ENCODE measurements around the gene MRPL39.

The MRPL39 gene

DNA sequence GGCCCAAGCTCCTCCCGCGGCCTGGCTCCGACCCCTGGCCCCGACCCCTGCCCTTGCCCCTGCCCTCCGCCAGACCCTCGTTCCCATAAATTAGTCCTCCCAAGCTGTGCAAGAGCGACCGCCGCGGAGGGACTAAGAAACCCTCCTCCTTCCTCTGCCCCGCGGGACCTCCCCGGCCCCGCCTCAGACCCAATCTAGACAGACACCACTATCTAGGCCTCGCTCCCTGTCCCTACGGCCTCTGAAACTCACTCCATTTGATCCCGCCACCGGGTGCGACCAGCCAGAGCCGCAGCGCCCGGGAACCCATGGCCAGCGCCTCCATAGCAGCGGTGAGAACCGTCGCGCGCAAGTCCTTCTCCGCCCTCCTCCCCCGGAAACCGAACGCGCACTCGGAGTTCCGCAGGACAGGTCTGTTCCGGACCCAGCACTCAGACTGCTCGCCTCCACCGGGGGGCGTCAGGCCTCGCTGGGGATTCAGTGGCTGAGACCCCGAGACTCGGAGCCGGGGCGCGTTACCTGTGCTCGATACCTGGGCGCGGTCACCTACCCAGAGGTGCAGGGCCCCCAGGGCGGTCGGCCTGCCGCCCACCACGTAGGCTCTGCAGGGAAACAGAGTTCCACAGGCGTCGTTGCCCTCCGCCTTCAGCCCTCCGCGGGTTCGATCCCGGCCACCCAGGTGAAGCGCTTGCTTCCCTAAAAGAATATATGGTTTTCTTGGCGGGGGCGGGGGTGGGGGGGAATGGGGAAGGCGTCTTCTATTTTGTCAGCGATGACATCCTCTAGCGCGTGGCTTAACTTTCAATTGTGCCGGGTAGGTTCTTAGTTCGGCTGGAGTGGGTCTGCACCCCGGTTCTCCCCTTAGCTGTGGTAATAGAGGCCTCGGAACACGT lies at the start of gene MRPL39:
TSS of gene MRPL39 (minus strand) at position 331 of the 893 bp plus-strand sequence. CDS start at position 325, 6 bp downstream.
- DNase-seq (ENCODE audit: insufficient read length, low spot score) (peak; percentile 60), FAIRE-seq (no peak)
- TF ChIP-seq, protein P1, sequence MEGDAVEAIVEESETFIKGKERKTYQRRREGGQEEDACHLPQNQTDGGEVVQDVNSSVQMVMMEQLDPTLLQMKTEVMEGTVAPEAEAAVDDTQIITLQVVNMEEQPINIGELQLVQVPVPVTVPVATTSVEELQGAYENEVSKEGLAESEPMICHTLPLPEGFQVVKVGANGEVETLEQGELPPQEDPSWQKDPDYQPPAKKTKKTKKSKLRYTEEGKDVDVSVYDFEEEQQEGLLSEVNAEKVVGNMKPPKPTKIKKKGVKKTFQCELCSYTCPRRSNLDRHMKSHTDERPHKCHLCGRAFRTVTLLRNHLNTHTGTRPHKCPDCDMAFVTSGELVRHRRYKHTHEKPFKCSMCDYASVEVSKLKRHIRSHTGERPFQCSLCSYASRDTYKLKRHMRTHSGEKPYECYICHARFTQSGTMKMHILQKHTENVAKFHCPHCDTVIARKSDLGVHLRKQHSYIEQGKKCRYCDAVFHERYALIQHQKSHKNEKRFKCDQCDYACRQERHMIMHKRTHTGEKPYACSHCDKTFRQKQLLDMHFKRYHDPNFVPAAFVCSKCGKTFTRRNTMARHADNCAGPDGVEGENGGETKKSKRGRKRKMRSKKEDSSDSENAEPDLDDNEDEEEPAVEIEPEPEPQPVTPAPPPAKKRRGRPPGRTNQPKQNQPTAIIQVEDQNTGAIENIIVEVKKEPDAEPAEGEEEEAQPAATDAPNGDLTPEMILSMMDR (IDR thresholded peaks at IDR 0.05; ENCODE audit: insufficient read depth, missing control alignments): peak; percentile 56

DNA sequence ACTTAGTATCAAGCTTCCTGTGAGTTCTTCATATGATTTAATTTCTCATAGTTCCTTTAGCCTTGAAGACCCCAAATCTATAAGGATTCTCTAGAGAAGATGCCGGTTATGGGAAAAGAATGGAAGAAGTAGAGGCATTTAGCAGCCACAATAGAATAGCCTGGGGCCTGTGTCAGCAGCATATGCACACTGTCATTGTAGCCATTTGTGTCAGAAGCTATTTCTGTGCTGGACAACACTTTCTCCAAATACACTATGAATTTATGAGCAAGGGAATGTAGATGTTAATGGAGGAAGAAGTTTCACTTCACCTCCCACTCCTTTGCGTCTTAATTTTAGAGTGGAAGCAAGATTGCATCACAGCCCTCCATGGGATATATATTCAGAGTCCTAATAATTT lies 49.1 kb upstream of the MRPL39 start:
- TF ChIP-seq, protein P1 (IDR thresholded peaks at IDR 0.05; ENCODE audit: insufficient read depth, missing control alignments): no peak
- no peak for FAIRE-seq
- no peak for DNase-seq (ENCODE audit: insufficient read length, low spot score)

DNA sequence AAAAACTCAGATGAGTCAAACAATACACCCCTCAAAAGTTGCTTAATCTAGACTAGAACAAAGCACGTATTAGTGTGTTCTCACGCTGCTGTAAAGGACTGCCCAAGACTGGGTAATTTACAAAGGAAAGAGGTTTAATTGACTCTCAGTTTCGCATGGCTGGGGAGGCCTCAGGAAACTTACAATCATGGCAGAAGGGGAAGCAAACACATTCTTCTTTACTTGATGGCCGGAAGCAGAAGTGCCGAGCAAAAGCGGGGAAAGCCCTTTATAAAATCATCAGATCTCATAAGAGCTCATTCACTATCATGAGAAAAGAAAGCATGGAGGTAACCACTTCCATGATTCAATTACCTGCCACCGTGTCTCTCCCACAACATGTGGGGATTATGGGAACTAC lies 41.9 kb upstream of the MRPL39 start:
- no peak for DNase-seq (ENCODE audit: insufficient read length, low spot score)
- TF ChIP-seq, protein P1 (IDR thresholded peaks at IDR 0.05; ENCODE audit: insufficient read depth, missing control alignments): no peak
- FAIRE-seq: no peak

DNA sequence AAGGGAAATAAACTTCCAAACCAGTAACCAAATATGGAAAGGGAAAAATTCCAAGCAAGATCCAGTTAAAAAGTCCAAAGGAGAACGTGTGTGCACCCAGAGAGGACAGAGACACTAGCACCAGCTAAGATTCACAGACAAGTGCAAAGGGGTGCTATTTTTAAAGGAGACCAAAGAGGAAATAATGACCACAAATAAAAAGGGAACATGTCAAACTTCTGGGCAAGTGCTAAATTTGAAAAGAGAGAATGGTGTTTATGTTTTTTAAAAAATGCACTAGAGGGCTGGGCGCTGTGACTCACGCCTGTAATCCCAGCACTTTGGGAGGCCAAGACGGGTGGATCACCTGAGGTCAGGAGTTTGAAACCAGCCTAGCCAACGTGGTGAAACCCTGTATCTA lies 40.4 kb upstream of the MRPL39 start:
- DNase-seq (ENCODE audit: insufficient read length, low spot score) (no peak), FAIRE-seq (no peak)
- TF ChIP-seq, protein P1 (IDR thresholded peaks at IDR 0.05; ENCODE audit: insufficient read depth, missing control alignments): no peak

DNA sequence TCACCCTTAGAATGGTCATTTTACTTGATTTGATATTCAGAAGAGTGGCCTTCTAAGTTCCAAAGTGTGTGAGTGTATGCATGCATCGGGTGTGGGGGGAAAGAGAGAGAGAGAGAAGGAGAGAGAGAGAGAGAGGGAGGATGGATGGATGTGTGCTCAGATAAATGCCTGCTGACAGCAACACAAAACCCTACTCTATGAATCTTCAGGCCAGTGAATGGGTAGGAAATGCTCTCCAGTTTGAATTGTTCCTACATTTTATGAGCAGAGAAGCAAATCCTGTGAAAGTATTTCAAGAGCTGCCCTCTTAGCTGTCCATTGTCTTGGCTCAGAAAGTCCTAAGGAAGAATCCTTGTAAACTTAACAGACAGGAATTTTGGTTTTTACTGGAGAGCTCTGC lies 39.2 kb upstream of the MRPL39 start:
- TF ChIP-seq, protein P1 (IDR thresholded peaks at IDR 0.05; ENCODE audit: insufficient read depth, missing control alignments): no peak
- no peak for DNase-seq (ENCODE audit: insufficient read length, low spot score)
- FAIRE-seq: no peak

DNA sequence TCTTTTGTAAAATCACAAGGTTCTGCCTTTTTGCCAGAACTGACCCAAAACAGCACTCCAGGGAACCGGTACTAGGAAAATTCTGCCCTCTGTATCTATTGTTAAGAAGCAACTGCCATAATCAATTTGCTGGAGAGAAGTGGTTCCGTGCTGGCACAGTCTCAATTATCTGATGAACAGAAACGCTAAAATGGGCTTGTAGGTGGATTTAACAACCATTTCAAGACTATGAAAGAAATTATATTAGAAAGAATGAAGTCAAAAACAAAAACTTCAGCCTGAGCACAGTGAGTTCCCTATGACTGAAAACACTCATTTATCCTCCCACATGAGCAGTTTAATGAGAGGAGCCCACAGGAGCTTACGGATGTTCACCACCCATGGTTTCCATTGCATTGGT lies 36.2 kb upstream of the MRPL39 start:
- no peak for DNase-seq (ENCODE audit: insufficient read length, low spot score)
- TF ChIP-seq, protein P1 (IDR thresholded peaks at IDR 0.05; ENCODE audit: insufficient read depth, missing control alignments): no peak
- no peak for FAIRE-seq

DNA sequence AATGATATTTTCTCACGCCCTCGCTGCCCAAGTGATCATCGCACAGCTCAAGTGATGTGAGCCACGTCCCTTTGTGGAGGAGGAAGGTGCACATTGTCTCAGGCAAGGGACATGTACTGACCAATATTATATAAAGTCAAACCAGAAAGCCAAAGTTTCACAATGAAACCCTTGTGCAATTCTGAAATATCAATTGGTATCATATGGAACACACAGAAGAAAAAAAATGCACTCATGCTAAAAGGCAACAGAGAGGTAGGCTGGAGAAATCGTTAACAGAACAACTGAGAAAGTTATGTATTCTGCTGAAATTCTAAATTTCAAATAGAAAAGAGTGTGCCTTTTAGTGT lies 33.6 kb upstream of the MRPL39 start:
- DNase-seq (ENCODE audit: insufficient read length, low spot score) (no peak), FAIRE-seq (no peak)
- TF ChIP-seq, protein P1 (IDR thresholded peaks at IDR 0.05; ENCODE audit: insufficient read depth, missing control alignments): no peak
